ENCODE measurements around the gene CBFA2T3.

The CBFA2T3 gene

GRCh38 chr16:88866151-88866920 is 110.7 kb downstream of the CBFA2T3 start, which contains the start of gene PABPN1L:
Gene PABPN1L, minus strand, starts transcription at chr16:88866660. Its CDS starts 54 bp downstream, at chr16:88866606.
- TF ChIP-seq CREB1 (IDR thresholded peaks at IDR 0.05; ENCODE audit: low read depth) (no peak), ZBTB7A (IDR thresholded peaks at IDR 0.05; ENCODE audit: low read depth) (no peak), MAX (IDR thresholded peaks at IDR 0.05) (no peak), EP300 (IDR thresholded peaks at IDR 0.05; ENCODE audit: borderline replicate concordance) (no peak), TAF1 (IDR thresholded peaks at IDR 0.05; ENCODE audit: low read depth) (no peak), USF1 (IDR thresholded peaks at IDR 0.05) (no peak), RAD21 (IDR thresholded peaks at IDR 0.05; ENCODE audit: low read depth) (no peak), EGR1 (IDR thresholded peaks at IDR 0.05) (no peak), CEBPB (IDR thresholded peaks at IDR 0.05) (no peak), YY1 (IDR thresholded peaks at IDR 0.05; ENCODE audit: low read depth) (no peak), TEAD4 (IDR thresholded peaks at IDR 0.05) (no peak)

- TF ChIP-seq USF1 (IDR thresholded peaks at IDR 0.05) (no peak), TCF12 (IDR thresholded peaks at IDR 0.05; ENCODE audit: low read depth) (no peak), CREB1 (IDR thresholded peaks at IDR 0.05; ENCODE audit: low read depth) (no peak), MAX (IDR thresholded peaks at IDR 0.05) (no peak), FOXM1 (IDR thresholded peaks at IDR 0.05; ENCODE audit: borderline replicate concordance, low read depth) (no peak), CEBPB (IDR thresholded peaks at IDR 0.05) (no peak), YY1 (IDR thresholded peaks at IDR 0.05; ENCODE audit: low read depth) (no peak), RAD21 (IDR thresholded peaks at IDR 0.05; ENCODE audit: low read depth) (no peak), NFIC (IDR thresholded peaks at IDR 0.05) (no peak), REST (IDR thresholded peaks at IDR 0.05; ENCODE audit: low read depth) (no peak), TAF1 (IDR thresholded peaks at IDR 0.05; ENCODE audit: low read depth) (no peak), EGR1 (IDR thresholded peaks at IDR 0.05) (no peak), EP300 (IDR thresholded peaks at IDR 0.05; ENCODE audit: borderline replicate concordance) (no peak), ZBTB7A (IDR thresholded peaks at IDR 0.05; ENCODE audit: low read depth) (no peak), TEAD4 (IDR thresholded peaks at IDR 0.05) (no peak)
These were observed 111.3 kb downstream of the CBFA2T3 start for GRCh38 chr16:88865742-88866141.

GRCh38 chr16:88865310-88865709 is 111.7 kb downstream of the CBFA2T3 start:
- TF ChIP-seq TEAD4 (IDR thresholded peaks at IDR 0.05), result no peak
- no peak for TF ChIP-seq EGR1 (IDR thresholded peaks at IDR 0.05)
- TF ChIP-seq REST (IDR thresholded peaks at IDR 0.05; ENCODE audit: low read depth), result no peak
- no peak for TF ChIP-seq TCF12 (IDR thresholded peaks at IDR 0.05; ENCODE audit: low read depth)
- TF ChIP-seq TAF1 (IDR thresholded peaks at IDR 0.05; ENCODE audit: low read depth), result no peak
- TF ChIP-seq YY1 (IDR thresholded peaks at IDR 0.05; ENCODE audit: low read depth), result no peak
- no peak for TF ChIP-seq MAX (IDR thresholded peaks at IDR 0.05)
- no peak for TF ChIP-seq USF1 (IDR thresholded peaks at IDR 0.05)

- TF ChIP-seq CEBPB (IDR thresholded peaks at IDR 0.05) (no peak), YY1 (IDR thresholded peaks at IDR 0.05; ENCODE audit: low read depth) (no peak), CREB1 (IDR thresholded peaks at IDR 0.05; ENCODE audit: low read depth) (no peak), MAX (IDR thresholded peaks at IDR 0.05) (no peak), EGR1 (IDR thresholded peaks at IDR 0.05) (no peak), TAF1 (IDR thresholded peaks at IDR 0.05; ENCODE audit: low read depth) (no peak), NFIC (IDR thresholded peaks at IDR 0.05) (no peak), EP300 (IDR thresholded peaks at IDR 0.05; ENCODE audit: borderline replicate concordance) (no peak), TCF12 (IDR thresholded peaks at IDR 0.05; ENCODE audit: low read depth) (no peak), USF1 (IDR thresholded peaks at IDR 0.05) (no peak), FOXM1 (IDR thresholded peaks at IDR 0.05; ENCODE audit: borderline replicate concordance, low read depth) (no peak), ZBTB7A (IDR thresholded peaks at IDR 0.05; ENCODE audit: low read depth) (no peak), REST (IDR thresholded peaks at IDR 0.05; ENCODE audit: low read depth) (no peak), RAD21 (IDR thresholded peaks at IDR 0.05; ENCODE audit: low read depth) (no peak), TEAD4 (IDR thresholded peaks at IDR 0.05) (no peak)
These were observed 112.5 kb downstream of the CBFA2T3 start for GRCh38 chr16:88864521-88864920.
